NB4 (cell line): ENCODE results near the gene DOCK9.

Experiments used
- CTCF ChIP-seq: IDR thresholded peaks from one replicate; pipeline ENCODE4 v1.5.1; 2012; ENCODE audit warnings: low read depth, low read length
- POLR2A ChIP-seq: IDR thresholded peaks from 2 replicates; pipeline ENCODE4 v1.6.1; 2011; ENCODE audit warnings: mild to moderate bottlenecking; ENCODE audit not compliant: insufficient read length; ENCODE audit errors: extremely low read depth

GRCh38 chr13:98804336-98804855 is 173.5 kb downstream of the DOCK9 start:
- no peak for TF ChIP-seq CTCF
- TF ChIP-seq POLR2A = no peak
